HepG2 (cell line): Measurements from ENCODE around the gene SLC25A38. TPM values are rescaled to one million over a fixed set of nuclear protein-coding genes. Genes with fewer than 3 reads are reported as not detected.

ENCODE experiments used
- polyA plus RNA-seq, 8 experiments: library from polyadenylated mRNA; depleted of rRNA in 3 of 8; stranded (reverse) in 7 of 8; unstranded in 1 of 8; fragments of >200 nt; fragmentation: Illumina TruSeq in 4 of 8; extraction: Trizol in 4 of 8; gene quantifications; 2 replicates each; pipeline versions ENCODE4 v1.2.1 to v1.2.3, GENCODE V29; 2011 to 2016; ENCODE audit warnings: low read depth in 4 of 8, missing spikeins in 1 of 8, mixed read lengths in 1 of 8; ENCODE audit not compliant: insufficient read depth in 1 of 8
- small RNA-seq, 3 experiments: library from RNA; depleted of rRNA; stranded (forward); fragments of <200 nt; gene quantifications; one replicate each; pipeline ENCODE3, GENCODE V24; 2012; ENCODE audit warnings: low read depth in 2 of 3, low replicate concordance in 1 of 3; ENCODE audit not compliant: insufficient read length in 3 of 3, insufficient read depth in 2 of 3
- total RNA-seq, 5 experiments: library from RNA; depleted of rRNA; stranded (reverse); fragments of >200 nt; fragmentation: Illumina TruSeq; extraction: Trizol; gene quantifications; 2 replicates each; pipeline ENCODE4 v1.2.3, GENCODE V29; 2016; ENCODE audit warnings: low read depth in 1 of 5

The SLC25A38 gene
- total and polyA plus RNA-seq, 2 of the 13 experiments (the other 11 are each of a cell fraction or from before 2014, with no cell fraction given) = 32.5 to 35.4 TPM

Small RNA genes within 50 kb of the gene (small RNA-seq; reads per million reads assigned to genes)
- gene SNORA6 (0 reads per million in 3 experiments), gene SNORA62 (0 reads per million in 3 experiments)

Other genes starting within 250 kb of the SLC25A38 start
- gene CSRNP1, start 229.8 kb upstream of the SLC25A38 start, total RNA-seq (2016; rRNA removed; fragmentation: Illumina TruSeq; extraction: Trizol) = 9.3 and 10.8 TPM in 2 replicates
- gene CSRNP1, start 229.8 kb upstream of the SLC25A38 start, polyA plus RNA-seq (2011; rRNA removed) = 11.3 and 13.1 TPM in 2 replicates
- not detected in 2 replicates for gene XIRP1, start 190.8 kb upstream of the SLC25A38 start, total RNA-seq (2016; rRNA removed; fragmentation: Illumina TruSeq; extraction: Trizol)
- not detected in 2 replicates for gene XIRP1, start 190.8 kb upstream of the SLC25A38 start, polyA plus RNA-seq (2011; rRNA removed)
- not detected in 2 replicates for gene CX3CR1, start 103.3 kb upstream of the SLC25A38 start, total RNA-seq (2016; rRNA removed; fragmentation: Illumina TruSeq; extraction: Trizol)
- not detected in 2 replicates for gene CX3CR1, start 103.3 kb upstream of the SLC25A38 start, polyA plus RNA-seq (2011; rRNA removed)
- not detected in 2 replicates for gene CCR8, start 53.7 kb upstream of the SLC25A38 start, total RNA-seq (2016; rRNA removed; fragmentation: Illumina TruSeq; extraction: Trizol)
- gene CCR8, start 53.7 kb upstream of the SLC25A38 start, polyA plus RNA-seq (2011; rRNA removed) = not detected in 2 replicates
- 1,683 and 1,960 TPM in 2 replicates for gene RPSA, start 23.4 kb downstream of the SLC25A38 start, total RNA-seq (2016; rRNA removed; fragmentation: Illumina TruSeq; extraction: Trizol)
- 2,662 and 3,226 TPM in 2 replicates for gene RPSA, start 23.4 kb downstream of the SLC25A38 start, polyA plus RNA-seq (2011; rRNA removed)
- not detected in 2 replicates for gene MOBP, start 84.3 kb downstream of the SLC25A38 start, total RNA-seq (2016; rRNA removed; fragmentation: Illumina TruSeq; extraction: Trizol)
- not detected in 2 replicates for gene MOBP, start 84.3 kb downstream of the SLC25A38 start, polyA plus RNA-seq (2011; rRNA removed)